Measurements from ENCODE around the gene TMEM190. TPM values are rescaled to one million over a fixed set of nuclear protein-coding genes. Genes with fewer than 3 reads are reported as not detected.

TMEM190 gene
- polyA plus RNA-seq, 4 donors, result 0.30 to 0.31 TPM; not detected in 2

GRCh38 chr19:55372316-55373081 lies 4.1 kb upstream of the TMEM190 start:
- FAIRE-seq (no peak), DNase-seq (no peak)
- peaks cover 0 to 20% (median 0%) of the 10 kb centered on the region in 3 donors for H3K4me1 ChIP-seq (ENCODE audit: control insufficient read depth in 3 of 3, insufficient read depth in 2 of 3, low read depth in 1 of 3, low read length in 2 of 3)
- no peaks in the 10 kb centered on the region for H3K36me3 ChIP-seq (ENCODE audit: control insufficient read depth in 3 of 3, insufficient read depth in 2 of 3, low read depth in 1 of 3, low read length in 3 of 3)
- H3K9me3 ChIP-seq (ENCODE audit: control insufficient read depth in 2 of 2, insufficient read depth in 1 of 2, low read depth in 1 of 2, low read length in 1 of 2), result no peaks in the 10 kb centered on the region
- WGBS, 3 donors, result 26 to 39% (median 30%) methylated on average over 22 to 24 of the region's 24 CpGs
- H3K27ac ChIP-seq (ENCODE audit: low read depth in 1 of 3, low read length in 2 of 3), result no peak overlapping the region
- peaks cover 8 to 93% (median 36%) of the 10 kb centered on the region in 3 donors for H3K27me3 ChIP-seq (ENCODE audit: control insufficient read depth in 3 of 3, insufficient read depth in 3 of 3, low read length in 3 of 3)
- H3K4me3 ChIP-seq (ENCODE audit: low read depth in 1 of 3, low read length in 3 of 3), result no peak overlapping the region

GRCh38 chr19:55373306-55373992 lies 3.2 kb upstream of the TMEM190 start:
- Histone ChIP-seq H3K27me3 (ENCODE audit: control insufficient read depth in 3 of 3, insufficient read depth in 3 of 3, low read length in 3 of 3) (peaks cover 5 to 89% (median 32%) of the 10 kb centered on the region in 3 donors), H3K27ac (ENCODE audit: low read depth in 1 of 3, low read length in 2 of 3) (no peak overlapping the region), H3K36me3 (ENCODE audit: control insufficient read depth in 3 of 3, insufficient read depth in 2 of 3, low read depth in 1 of 3, low read length in 3 of 3) (no peaks in the 10 kb centered on the region), H3K9me3 (ENCODE audit: control insufficient read depth in 2 of 2, insufficient read depth in 1 of 2, low read depth in 1 of 2, low read length in 1 of 2) (no peaks in the 10 kb centered on the region), H3K4me3 (ENCODE audit: low read depth in 1 of 3, low read length in 3 of 3) (no peak overlapping the region), H3K4me1 (ENCODE audit: control insufficient read depth in 3 of 3, insufficient read depth in 2 of 3, low read depth in 1 of 3, low read length in 2 of 3) (peaks cover 0 to 20% (median 0%) of the 10 kb centered on the region in 3 donors)
- FAIRE-seq (no peak), DNase-seq (no peak)
- 12 to 45% (median 31%) methylated on average over 8 to 9 of the region's 9 CpGs for WGBS, 3 donors

- H3K4me3 ChIP-seq (ENCODE audit: low read depth in 1 of 3, low read length in 3 of 3), result no peak overlapping the region
- peaks cover 0 to 20% (median 0%) of the 10 kb centered on the region in 3 donors for H3K4me1 ChIP-seq (ENCODE audit: control insufficient read depth in 3 of 3, insufficient read depth in 2 of 3, low read depth in 1 of 3, low read length in 2 of 3)
- no peak for FAIRE-seq
- H3K27me3 ChIP-seq (ENCODE audit: control insufficient read depth in 3 of 3, insufficient read depth in 3 of 3, low read length in 3 of 3), result peaks cover 5 to 81% (median 31%) of the 10 kb centered on the region in 3 donors
- no peaks in the 10 kb centered on the region for H3K9me3 ChIP-seq (ENCODE audit: control insufficient read depth in 2 of 2, insufficient read depth in 1 of 2, low read depth in 1 of 2, low read length in 1 of 2)
- peaks cover 0 to 4% (median 0%) of the 10 kb centered on the region in 3 donors for H3K36me3 ChIP-seq (ENCODE audit: control insufficient read depth in 3 of 3, insufficient read depth in 2 of 3, low read depth in 1 of 3, low read length in 3 of 3)
- no peak overlapping the region for H3K27ac ChIP-seq (ENCODE audit: low read depth in 1 of 3, low read length in 2 of 3)
- WGBS, 3 donors, result 5 to 14% (median 8%) methylated on average over 29 to 31 of the region's 31 CpGs
- DNase-seq, result no peak
These were observed 2.5 kb upstream of the TMEM190 start for GRCh38 chr19:55373993-55374757.

- Histone ChIP-seq H3K4me3 (ENCODE audit: low read depth in 1 of 3, low read length in 3 of 3) (no peak overlapping the region), H3K9me3 (ENCODE audit: control insufficient read depth in 2 of 2, insufficient read depth in 1 of 2, low read depth in 1 of 2, low read length in 1 of 2) (peaks cover 0 to 3% of the 10 kb centered on the region in 2 donors), H3K27ac (ENCODE audit: low read depth in 1 of 3, low read length in 2 of 3) (no peak overlapping the region), H3K36me3 (ENCODE audit: control insufficient read depth in 3 of 3, insufficient read depth in 2 of 3, low read depth in 1 of 3, low read length in 3 of 3) (peaks cover 0 to 16% (median 0%) of the 10 kb centered on the region in 3 donors), H3K4me1 (ENCODE audit: control insufficient read depth in 3 of 3, insufficient read depth in 2 of 3, low read depth in 1 of 3, low read length in 2 of 3) (peaks cover 0 to 18% (median 0%) of the 10 kb centered on the region in 3 donors), H3K27me3 (ENCODE audit: control insufficient read depth in 3 of 3, insufficient read depth in 3 of 3, low read length in 3 of 3) (peaks cover 0 to 51% (median 16%) of the 10 kb centered on the region in 3 donors)
- no peak for DNase-seq
- no peak for FAIRE-seq
- 34 to 60% (median 60%) methylated on average over 43 of the region's 43 CpGs for WGBS, 3 donors
These were observed 918 bp downstream of the TMEM190 start for GRCh38 chr19:55377356-55378131.

- H3K27ac ChIP-seq (ENCODE audit: low read depth in 1 of 3, low read length in 2 of 3), result no peak overlapping the region
- DNase-seq, result no peak
- peaks cover 0 to 19% (median 0%) of the 10 kb centered on the region in 3 donors for H3K36me3 ChIP-seq (ENCODE audit: control insufficient read depth in 3 of 3, insufficient read depth in 2 of 3, low read depth in 1 of 3, low read length in 3 of 3)
- H3K9me3 ChIP-seq (ENCODE audit: control insufficient read depth in 2 of 2, insufficient read depth in 1 of 2, low read depth in 1 of 2, low read length in 1 of 2), result peaks cover 0 to 7% of the 10 kb centered on the region in 2 donors
- no peak overlapping the region for H3K4me3 ChIP-seq (ENCODE audit: low read depth in 1 of 3, low read length in 3 of 3)
- no peak for FAIRE-seq
- peaks cover 0 to 34% (median 7%) of the 10 kb centered on the region in 3 donors for H3K27me3 ChIP-seq (ENCODE audit: control insufficient read depth in 3 of 3, insufficient read depth in 3 of 3, low read length in 3 of 3)
- WGBS, 3 donors, result 62 to 77% (median 75%) methylated on average over 9 to 11 of the region's 11 CpGs
- peaks cover 0 to 16% (median 2%) of the 10 kb centered on the region in 3 donors for H3K4me1 ChIP-seq (ENCODE audit: control insufficient read depth in 3 of 3, insufficient read depth in 2 of 3, low read depth in 1 of 3, low read length in 2 of 3)
These were observed 2.5 kb downstream of the TMEM190 start for GRCh38 chr19:55379174-55379573.

GRCh38 chr19:55382013-55382412 lies 5.4 kb downstream of the TMEM190 start:
- peaks cover 0 to 7% of the 10 kb centered on the region in 2 donors for H3K9me3 ChIP-seq (ENCODE audit: control insufficient read depth in 2 of 2, insufficient read depth in 1 of 2, low read depth in 1 of 2, low read length in 1 of 2)
- H3K27ac ChIP-seq (ENCODE audit: low read depth in 1 of 3, low read length in 2 of 3), result no peak overlapping the region
- no peak overlapping the region for H3K4me3 ChIP-seq (ENCODE audit: low read depth in 1 of 3, low read length in 3 of 3)
- WGBS, 3 donors, result 97 to 98% (median 97%) methylated on average over 5 of the region's 5 CpGs
- H3K36me3 ChIP-seq (ENCODE audit: control insufficient read depth in 3 of 3, insufficient read depth in 2 of 3, low read depth in 1 of 3, low read length in 3 of 3), result peaks cover 0 to 28% (median 0%) of the 10 kb centered on the region in 3 donors
- no peak for FAIRE-seq
- peaks cover 0 to 18% (median 2%) of the 10 kb centered on the region in 3 donors for H3K4me1 ChIP-seq (ENCODE audit: control insufficient read depth in 3 of 3, insufficient read depth in 2 of 3, low read depth in 1 of 3, low read length in 2 of 3)
- DNase-seq, result no peak
- peaks cover 0 to 9% (median 2%) of the 10 kb centered on the region in 3 donors for H3K27me3 ChIP-seq (ENCODE audit: control insufficient read depth in 3 of 3, insufficient read depth in 3 of 3, low read length in 3 of 3)

GRCh38 chr19:55382522-55383054 lies 6.0 kb downstream of the TMEM190 start:
- Histone ChIP-seq H3K27ac (ENCODE audit: low read depth in 1 of 3, low read length in 2 of 3) (no peak overlapping the region), H3K4me1 (ENCODE audit: control insufficient read depth in 3 of 3, insufficient read depth in 2 of 3, low read depth in 1 of 3, low read length in 2 of 3) (peaks cover 2 to 23% (median 2%) of the 10 kb centered on the region in 3 donors), H3K4me3 (ENCODE audit: low read depth in 1 of 3, low read length in 3 of 3) (no peak overlapping the region), H3K36me3 (ENCODE audit: control insufficient read depth in 3 of 3, insufficient read depth in 2 of 3, low read depth in 1 of 3, low read length in 3 of 3) (peaks cover under 1 to 34% (median 1%) of the 10 kb centered on the region in 3 donors), H3K27me3 (ENCODE audit: control insufficient read depth in 3 of 3, insufficient read depth in 3 of 3, low read length in 3 of 3) (peaks cover 0 to 4% (median 0%) of the 10 kb centered on the region in 3 donors), H3K9me3 (ENCODE audit: control insufficient read depth in 2 of 2, insufficient read depth in 1 of 2, low read depth in 1 of 2, low read length in 1 of 2) (peaks cover 0 to 7% of the 10 kb centered on the region in 2 donors)
- FAIRE-seq, result no peak
- no peak for DNase-seq
- WGBS, 3 donors, result 95 to 97% (median 96%) methylated on average over 3 of the region's 3 CpGs
